Prostate gland (tissue), 2 donors: ENCODE results near the gene SLC49A4. TPM values are rescaled to one million over a fixed set of nuclear protein-coding genes. Genes with fewer than 3 reads are reported as not detected.

ENCODE experiments used
- DNase-seq: peaks from one replicate; pipeline ENCODE4 v3.0.0-alpha.2; 2019; ENCODE audit warnings: low spot score
- H3K27ac ChIP-seq, 2 donors: fragments of 200-600 bp; sonication (generic); 2 replicates each; pipeline ENCODE4 v1.5.1; 2017 to 2019
- H3K27me3 ChIP-seq: fragments of 200-600 bp; sonication (generic); replicated peaks from 2 replicates; pipeline ENCODE4 v1.5.1; 2019; ENCODE audit not compliant: insufficient read depth
- H3K36me3 ChIP-seq, 2 donors: fragments of 200-600 bp; sonication (generic); 1 replicate in 1 of 2; 2 replicates in 1 of 2; pipeline versions ENCODE4 v1.5.1 to v1.8.1; 2017 to 2019
- H3K4me1 ChIP-seq: fragments of 200-600 bp; sonication (generic); replicated peaks from 2 replicates; pipeline ENCODE4 v1.5.1; 2019
- H3K4me3 ChIP-seq, 2 donors: fragments of 200-600 bp; sonication (generic); 2 replicates each; pipeline ENCODE4 v1.5.1; 2017 to 2019
- H3K9me3 ChIP-seq: fragments of 200-600 bp; sonication (generic); 2 replicates; pipeline ENCODE4 v1.5.1; 2017
- CTCF ChIP-seq, 4 experiments: fragments of 200-600 bp in 2 of 4; fragments of 450-650 bp in 2 of 4; sonication (generic) in 2 of 4; IDR thresholded peaks; 1 replicate in 3 of 4; 2 replicates in 1 of 4; pipeline ENCODE4 v1.5.1; 2016 to 2019; ENCODE audit warnings: antibody characterized with exemption in 4 of 4, mild to moderate bottlenecking in 2 of 4, moderate library complexity in 2 of 4
- POLR2A ChIP-seq: fragments of 450-650 bp; IDR thresholded peaks from one replicate; pipeline ENCODE4 v1.6.1; 2016; ENCODE audit warnings: antibody characterized with exemption, mild to moderate bottlenecking
- POLR2AphosphoS5 ChIP-seq: sonication (generic); formaldehyde crosslinking; IDR thresholded peaks from one replicate; pipeline ENCODE4 v1.6.1; 2017; ENCODE audit warnings: antibody characterized with exemption
- WGBS: methylation state at CpG from one replicate; pipeline ENCODE4 v1.1.5; 2018; 5-methylcytosine and 5-hydroxymethylcytosine counted together
- intact Hi-C: fragments of 100-400 bp; cut with DNase I; formaldehyde crosslinking; loops from one replicate; pipeline ENCODE4 v1.14.2; 2022
- total RNA-seq, 2 donors: library from RNA; depleted of rRNA; stranded (reverse); fragments of >200 nt; gene quantifications; one replicate each; pipeline ENCODE4 v1.1.0, GENCODE V29; 2016

Gene SLC49A4
- total RNA-seq, 2 donors from 2014 or later = 26.7 to 34.7 TPM

DNA sequence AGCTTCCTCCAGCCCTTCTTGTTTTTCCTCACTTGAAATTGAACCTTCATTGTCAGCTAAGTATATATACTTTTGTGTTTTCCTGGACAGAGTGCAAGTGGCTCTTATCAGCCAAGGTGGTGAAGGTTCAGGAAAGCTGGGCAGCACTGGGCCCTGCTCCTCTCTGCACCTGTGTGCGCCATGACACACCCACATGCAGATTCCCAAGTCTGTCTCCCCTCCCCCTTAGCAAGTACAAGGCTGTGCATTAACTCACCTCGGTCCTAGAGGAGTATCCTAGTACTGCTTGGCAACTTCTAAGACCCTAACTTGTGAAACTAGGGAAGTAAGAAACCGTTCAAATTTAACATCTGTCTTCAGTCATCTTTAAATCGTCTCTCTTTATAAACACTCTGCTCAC, 85.8 kb downstream of the SLC49A4 start:
- H3K27me3 ChIP-seq = no peaks in the 10 kb centered on the region
- TF ChIP-seq POLR2AphosphoS5 = no peak
- TF ChIP-seq CTCF (IDR thresholded peaks at IDR 0.05) = no peak
- TF ChIP-seq POLR2A = no peak
- DNase-seq = no peak
- no peak overlapping the region for H3K4me3 ChIP-seq
- intact Hi-C loops = no loop called here
- no peaks in the 10 kb centered on the region for H3K9me3 ChIP-seq
- 57% methylated on average over 4 of the region's 4 CpGs for WGBS
- H3K27ac ChIP-seq = no peak overlapping the region
- H3K36me3 ChIP-seq = no peaks in the 10 kb centered on the region
- H3K4me1 ChIP-seq = no peaks in the 10 kb centered on the region

DNA sequence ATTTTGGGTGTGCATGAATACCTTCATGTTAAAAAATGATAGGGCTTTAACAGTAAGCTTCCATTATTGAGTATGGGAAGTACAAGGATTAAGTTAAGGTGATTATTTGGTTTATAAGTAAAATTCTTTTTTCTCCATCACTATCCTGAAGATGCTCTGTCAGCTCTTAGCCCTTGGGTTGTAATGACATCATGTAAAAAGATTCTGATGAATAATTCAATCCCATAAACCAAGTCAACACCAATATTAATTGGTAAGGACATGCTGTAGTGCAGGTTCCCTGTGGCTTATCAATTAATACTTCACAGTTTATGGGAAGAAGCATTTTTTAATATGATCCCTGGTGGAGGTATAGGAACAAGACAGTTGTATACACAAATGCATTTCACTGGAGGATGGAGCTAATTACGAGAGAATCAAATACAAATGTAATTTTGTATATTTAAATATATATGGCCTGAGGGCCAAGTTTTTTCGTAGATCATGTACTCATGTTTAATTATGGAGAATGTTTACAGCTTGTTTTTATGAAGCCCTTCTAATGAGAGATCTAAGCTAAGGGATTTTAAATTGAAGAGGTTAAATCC, 87.6 kb downstream of the SLC49A4 start:
- H3K27me3 ChIP-seq = no peaks in the 10 kb centered on the region
- no peaks in the 10 kb centered on the region for H3K9me3 ChIP-seq
- no peaks in the 10 kb centered on the region for H3K4me1 ChIP-seq
- intact Hi-C loops = no loop called here
- H3K36me3 ChIP-seq = no peaks in the 10 kb centered on the region
- TF ChIP-seq CTCF (IDR thresholded peaks at IDR 0.05) (no peak), POLR2AphosphoS5 (no peak), POLR2A (no peak)
- WGBS = 98% methylated on average over 2 of the region's 2 CpGs
- H3K4me3 ChIP-seq = no peak overlapping the region
- no peak for DNase-seq
- H3K27ac ChIP-seq = no peak overlapping the region

DNA sequence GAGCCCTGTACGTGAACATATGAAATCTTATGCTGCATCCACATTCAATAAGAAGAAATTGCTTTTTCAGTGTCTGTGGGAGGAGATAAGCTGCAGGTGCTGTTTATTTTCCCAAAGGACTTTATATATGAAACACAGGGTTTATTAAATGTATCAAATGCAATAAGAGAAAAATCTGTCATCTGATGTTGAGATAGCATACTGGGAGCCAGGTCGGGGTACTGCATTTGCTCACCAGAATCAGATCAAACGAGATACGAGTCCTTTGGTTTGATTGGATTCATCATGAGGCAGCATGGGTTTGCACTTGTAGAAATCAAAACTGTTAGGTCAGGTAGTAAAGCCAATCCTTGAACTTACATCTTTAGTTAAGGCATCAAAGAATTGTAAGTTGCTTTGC, 91.4 kb downstream of the SLC49A4 start:
- Histone ChIP-seq H3K27me3 (no peaks in the 10 kb centered on the region), H3K9me3 (no peaks in the 10 kb centered on the region), H3K36me3 (no peaks in the 10 kb centered on the region), H3K27ac (no peak overlapping the region), H3K4me3 (no peak overlapping the region), H3K4me1 (no peaks in the 10 kb centered on the region)
- DNase-seq = no peak
- 91% methylated on average over 4 of the region's 4 CpGs for WGBS
- TF ChIP-seq CTCF (IDR thresholded peaks at IDR 0.05) = no peak
- TF ChIP-seq POLR2A = no peak
- TF ChIP-seq POLR2AphosphoS5 = no peak
- intact Hi-C loops = no loop called here

GRCh38 chr3:122886946-122887345, 92.1 kb downstream of the SLC49A4 start:
- 94% methylated on average over 4 of the region's 4 CpGs for WGBS
- no peaks in the 10 kb centered on the region for H3K9me3 ChIP-seq
- no peak for TF ChIP-seq POLR2A
- no peak for TF ChIP-seq CTCF (IDR thresholded peaks at IDR 0.05)
- no peak for TF ChIP-seq POLR2AphosphoS5
- DNase-seq = no peak
- H3K4me1 ChIP-seq = no peaks in the 10 kb centered on the region
- no peaks in the 10 kb centered on the region for H3K36me3 ChIP-seq
- no peak overlapping the region for H3K4me3 ChIP-seq
- intact Hi-C loops = no loop called here
- no peak overlapping the region for H3K27ac ChIP-seq
- H3K27me3 ChIP-seq = no peaks in the 10 kb centered on the region

GRCh38 chr3:122890077-122890719, 95.3 kb downstream of the SLC49A4 start:
- Histone ChIP-seq H3K4me3 (no peak overlapping the region), H3K27me3 (no peaks in the 10 kb centered on the region), H3K27ac (no peak overlapping the region), H3K36me3 (no peaks in the 10 kb centered on the region), H3K4me1 (no peaks in the 10 kb centered on the region), H3K9me3 (no peaks in the 10 kb centered on the region)
- intact Hi-C loops = no loop called here
- WGBS = 7% methylated on average over 6 of the region's 6 CpGs
- DNase-seq = peak; percentile 46
- TF ChIP-seq CTCF (IDR thresholded peaks at IDR 0.05) (no peak), POLR2AphosphoS5 (peak; percentile 44)
